Mammary epithelial cell (primary cell): ENCODE results near the gene HOXA3.

Source experiments
- EZH2 ChIP-seq: IDR thresholded peaks from 2 replicates; pipeline ENCODE4 v1.6.1; 2012; ENCODE audit warnings: low read length, inconsistent platforms, borderline replicate concordance
- TF ChIP-seq, protein P1 (sequence below), 2 donors: IDR thresholded peaks in 1 of 2; conservative IDR thresholded peaks in 1 of 2; 2 replicates each; pipeline ENCODE4 v1.5.1; 2011 to 2012; ENCODE audit warnings: inconsistent platforms in 2 of 2, low read length in 2 of 2, mild to moderate bottlenecking in 2 of 2, control low read depth in 1 of 2, low read depth in 1 of 2; ENCODE audit not compliant: insufficient read depth in 1 of 2; ENCODE audit errors: extremely low read depth in 1 of 2

DNA sequence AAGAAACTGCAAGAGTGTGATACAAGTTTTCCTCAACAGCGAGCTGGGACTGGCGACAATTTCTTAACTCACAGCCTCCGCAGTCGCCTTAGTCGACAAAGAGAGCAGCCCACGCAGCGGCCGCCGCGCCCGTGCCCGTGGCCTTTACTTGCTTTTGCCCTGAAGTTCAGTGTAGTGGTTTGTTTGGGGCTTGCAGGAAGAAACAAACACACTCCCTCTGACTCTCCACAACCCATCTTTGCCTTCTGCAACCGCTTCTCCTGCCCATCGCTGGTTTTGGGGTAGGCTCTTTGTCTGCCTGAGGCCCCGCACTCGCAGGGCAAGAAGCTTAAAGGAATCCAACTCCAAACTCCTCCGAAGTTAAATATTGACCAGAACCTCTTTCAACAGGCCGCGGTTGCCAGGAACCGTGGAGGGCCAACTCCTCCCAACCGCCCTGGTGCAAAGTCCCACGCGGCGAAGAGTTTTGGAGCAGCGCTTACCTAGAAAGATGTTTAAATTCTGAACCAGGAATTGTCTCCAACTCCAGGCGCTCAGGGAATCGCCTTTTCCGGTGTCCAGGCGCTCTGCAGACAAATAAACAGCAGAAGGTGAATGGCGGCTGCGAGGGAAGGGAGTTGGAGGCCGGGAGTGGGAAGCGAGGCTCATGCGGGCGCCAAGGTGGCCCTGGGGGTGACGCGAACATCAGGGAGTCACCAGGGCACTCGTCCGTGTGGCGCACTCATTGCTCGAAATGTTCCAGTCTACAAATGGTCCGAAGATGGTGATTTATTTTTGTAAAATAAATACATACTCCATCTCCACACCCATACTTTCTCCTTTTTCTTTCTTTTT is 30.1 kb downstream of the HOXA3 start:
- TF ChIP-seq, protein P1, sequence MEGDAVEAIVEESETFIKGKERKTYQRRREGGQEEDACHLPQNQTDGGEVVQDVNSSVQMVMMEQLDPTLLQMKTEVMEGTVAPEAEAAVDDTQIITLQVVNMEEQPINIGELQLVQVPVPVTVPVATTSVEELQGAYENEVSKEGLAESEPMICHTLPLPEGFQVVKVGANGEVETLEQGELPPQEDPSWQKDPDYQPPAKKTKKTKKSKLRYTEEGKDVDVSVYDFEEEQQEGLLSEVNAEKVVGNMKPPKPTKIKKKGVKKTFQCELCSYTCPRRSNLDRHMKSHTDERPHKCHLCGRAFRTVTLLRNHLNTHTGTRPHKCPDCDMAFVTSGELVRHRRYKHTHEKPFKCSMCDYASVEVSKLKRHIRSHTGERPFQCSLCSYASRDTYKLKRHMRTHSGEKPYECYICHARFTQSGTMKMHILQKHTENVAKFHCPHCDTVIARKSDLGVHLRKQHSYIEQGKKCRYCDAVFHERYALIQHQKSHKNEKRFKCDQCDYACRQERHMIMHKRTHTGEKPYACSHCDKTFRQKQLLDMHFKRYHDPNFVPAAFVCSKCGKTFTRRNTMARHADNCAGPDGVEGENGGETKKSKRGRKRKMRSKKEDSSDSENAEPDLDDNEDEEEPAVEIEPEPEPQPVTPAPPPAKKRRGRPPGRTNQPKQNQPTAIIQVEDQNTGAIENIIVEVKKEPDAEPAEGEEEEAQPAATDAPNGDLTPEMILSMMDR (conservative IDR thresholded peaks at IDR 0.05 in 1 of 2, IDR thresholded peaks at IDR 0.05 in 1 of 2; ENCODE audit: extremely low read depth in 1 of 2, insufficient read depth in 1 of 2, low read depth in 1 of 2, low read length in 2 of 2) = no peak
- TF ChIP-seq EZH2 = no peak
